Activated CD8-positive, alpha-beta T cell treated with anti-CD3 and anti-CD28 coated beads for 36 hours (primary cell): Measurements from ENCODE around the gene ACTR1A. TPM values are rescaled to one million over a fixed set of nuclear protein-coding genes. Genes with fewer than 3 reads are reported as not detected.

ENCODE experiments used
- ATAC-seq: fragments of 200-7000 bp; cut with Tn5 transposase; one replicate; pipeline ENCODE4 v1.10.0; 2021; ENCODE audit warnings: mild to moderate bottlenecking, moderate library complexity
- CTCF ChIA-PET: fragments of 350-600 bp; sonication (Branson Sonifier 250); formaldehyde crosslinking; loops from one replicate; lab custom pipeline; 2021; ENCODE audit warnings: antibody characterized with exemption; lab: Charles Lee
- POLR2A ChIA-PET: fragments of 350-600 bp; sonication (Branson Sonifier 250); formaldehyde crosslinking; loops from one replicate; lab custom pipeline; 2021; ENCODE audit warnings: antibody characterized with exemption; lab: Charles Lee
- DNase-seq: peaks from one replicate; pipeline ENCODE4 v3.0.0-alpha.2; 2020
- H3K27ac Mint-ChIP-seq: one replicate; pipeline ENCODE4 v1.8.0; 2021; ENCODE audit warnings: mild to moderate bottlenecking, mixed read lengths
- H3K27me3 Mint-ChIP-seq: one replicate; pipeline ENCODE4 v1.8.0; 2021; ENCODE audit warnings: mixed read lengths
- H3K36me3 Mint-ChIP-seq: one replicate; pipeline ENCODE4 v1.8.0; 2021; ENCODE audit warnings: low read depth, mixed read lengths
- H3K4me1 Mint-ChIP-seq: one replicate; pipeline ENCODE4 v1.8.0; 2021; ENCODE audit warnings: low read depth, mixed read lengths
- H3K4me3 Mint-ChIP-seq: one replicate; pipeline ENCODE4 v1.8.0; 2021; ENCODE audit warnings: mild to moderate bottlenecking, moderate library complexity, mixed read lengths
- H3K9me3 Mint-ChIP-seq: one replicate; pipeline ENCODE4 v1.8.0; 2021; ENCODE audit warnings: mixed read lengths
- intact Hi-C: fragments of 100-400 bp; cut with micrococcal nuclease; formaldehyde crosslinking; loops from one replicate; pipeline ENCODE4 v1.10.0; 2022
- total RNA-seq, 2 experiments: library from RNA; stranded (reverse); gene quantifications; one replicate each; pipeline ENCODE4 v1.2.3, GENCODE V29; 2021
- TF ChIP-seq, protein P1 (sequence below): fragments of 200-600 bp; IDR thresholded peaks from one replicate; pipeline ENCODE4 v1.8.0; 2022; ENCODE audit warnings: antibody characterized with exemption, mild to moderate bottlenecking

The ACTR1A gene
- total RNA-seq, 2 experiments from 2014 or later, result 47.1 to 51.3 TPM

DNA sequence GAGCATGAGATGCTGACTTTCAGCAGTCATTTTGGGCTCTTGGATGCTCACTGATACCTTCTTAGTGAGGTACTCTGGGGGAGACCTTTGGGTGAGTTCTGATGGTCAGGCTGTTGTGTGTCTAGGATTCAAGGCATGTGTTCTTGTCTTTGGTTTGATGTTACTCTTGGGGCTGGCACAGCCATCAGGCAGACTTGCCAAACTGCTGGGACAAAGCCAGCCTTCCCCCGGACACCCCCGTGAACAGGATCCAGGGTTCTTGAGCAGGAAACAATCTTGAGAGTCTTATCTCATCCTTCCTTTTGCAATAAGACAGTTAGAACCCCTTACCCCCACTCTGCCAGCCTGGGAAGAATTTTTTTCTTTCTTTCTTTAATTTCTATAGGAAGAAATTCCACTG lies 43.5 kb upstream of the ACTR1A start:
- CTCF ChIA-PET, result interaction anchor here (1.1 kb wide), 1 partner anchor 50 kb away, joined by 3 read pairs; no protein-coding TSS in a partner anchor
- DNase-seq, result no peak
- Mint-ChIP-seq H3K27me3 (no peaks in the 10 kb centered on the region), H3K4me1 (peaks cover 8% of the 10 kb centered on the region), H3K9me3 (no peaks in the 10 kb centered on the region), H3K36me3 (peaks cover 4% of the 10 kb centered on the region), H3K4me3 (no peak overlapping the region), H3K27ac (no peak overlapping the region)
- ATAC-seq, result no peak
- intact Hi-C loops, result no loop called here
- POLR2A ChIA-PET, result no interaction called here
- TF ChIP-seq, protein P1, sequence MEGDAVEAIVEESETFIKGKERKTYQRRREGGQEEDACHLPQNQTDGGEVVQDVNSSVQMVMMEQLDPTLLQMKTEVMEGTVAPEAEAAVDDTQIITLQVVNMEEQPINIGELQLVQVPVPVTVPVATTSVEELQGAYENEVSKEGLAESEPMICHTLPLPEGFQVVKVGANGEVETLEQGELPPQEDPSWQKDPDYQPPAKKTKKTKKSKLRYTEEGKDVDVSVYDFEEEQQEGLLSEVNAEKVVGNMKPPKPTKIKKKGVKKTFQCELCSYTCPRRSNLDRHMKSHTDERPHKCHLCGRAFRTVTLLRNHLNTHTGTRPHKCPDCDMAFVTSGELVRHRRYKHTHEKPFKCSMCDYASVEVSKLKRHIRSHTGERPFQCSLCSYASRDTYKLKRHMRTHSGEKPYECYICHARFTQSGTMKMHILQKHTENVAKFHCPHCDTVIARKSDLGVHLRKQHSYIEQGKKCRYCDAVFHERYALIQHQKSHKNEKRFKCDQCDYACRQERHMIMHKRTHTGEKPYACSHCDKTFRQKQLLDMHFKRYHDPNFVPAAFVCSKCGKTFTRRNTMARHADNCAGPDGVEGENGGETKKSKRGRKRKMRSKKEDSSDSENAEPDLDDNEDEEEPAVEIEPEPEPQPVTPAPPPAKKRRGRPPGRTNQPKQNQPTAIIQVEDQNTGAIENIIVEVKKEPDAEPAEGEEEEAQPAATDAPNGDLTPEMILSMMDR, result no peak

DNA sequence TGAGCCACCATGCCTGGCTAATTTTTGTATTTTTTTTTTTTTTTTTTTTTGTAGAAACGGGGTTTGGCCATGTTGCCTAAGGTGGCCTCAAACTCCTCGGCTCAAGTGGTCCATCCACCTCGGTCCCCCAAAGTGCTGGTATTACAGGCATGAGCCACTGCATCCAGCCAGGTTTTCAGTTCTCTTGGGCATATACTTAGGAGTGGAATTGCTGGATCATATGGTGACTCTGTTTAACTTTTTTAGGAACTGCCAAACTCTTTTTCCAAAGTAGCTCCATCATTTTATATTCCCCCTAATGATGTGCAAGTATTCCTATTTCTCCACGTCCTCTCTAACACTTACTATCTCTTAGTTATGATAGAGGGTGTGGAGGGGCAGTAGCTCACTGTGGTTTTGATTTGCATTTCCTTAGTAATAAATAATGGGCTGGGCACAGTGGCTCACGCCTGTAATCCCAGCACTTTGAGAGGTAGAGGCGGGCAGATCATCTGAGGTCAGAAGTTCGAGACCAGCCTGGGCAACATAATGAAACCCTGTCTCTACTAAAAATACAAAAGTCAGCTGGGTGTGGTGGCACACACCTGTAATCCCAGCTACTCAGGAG lies 42.9 kb upstream of the ACTR1A start:
- TF ChIP-seq, protein P1, result no peak
- H3K27me3 Mint-ChIP-seq, result no peaks in the 10 kb centered on the region
- H3K4me3 Mint-ChIP-seq, result no peak overlapping the region
- ChIA-PET CTCF (interaction anchor here (1.1 kb wide), 1 partner anchor 51 kb away, joined by 3 read pairs; no protein-coding TSS in a partner anchor), POLR2A (no interaction called here)
- intact Hi-C loops, result no loop called here
- ATAC-seq (no peak), DNase-seq (no peak)
- H3K9me3 Mint-ChIP-seq, result no peaks in the 10 kb centered on the region
- peaks cover 10% of the 10 kb centered on the region for H3K4me1 Mint-ChIP-seq
- H3K36me3 Mint-ChIP-seq, result peaks cover 2% of the 10 kb centered on the region
- H3K27ac Mint-ChIP-seq, result no peak overlapping the region

DNA sequence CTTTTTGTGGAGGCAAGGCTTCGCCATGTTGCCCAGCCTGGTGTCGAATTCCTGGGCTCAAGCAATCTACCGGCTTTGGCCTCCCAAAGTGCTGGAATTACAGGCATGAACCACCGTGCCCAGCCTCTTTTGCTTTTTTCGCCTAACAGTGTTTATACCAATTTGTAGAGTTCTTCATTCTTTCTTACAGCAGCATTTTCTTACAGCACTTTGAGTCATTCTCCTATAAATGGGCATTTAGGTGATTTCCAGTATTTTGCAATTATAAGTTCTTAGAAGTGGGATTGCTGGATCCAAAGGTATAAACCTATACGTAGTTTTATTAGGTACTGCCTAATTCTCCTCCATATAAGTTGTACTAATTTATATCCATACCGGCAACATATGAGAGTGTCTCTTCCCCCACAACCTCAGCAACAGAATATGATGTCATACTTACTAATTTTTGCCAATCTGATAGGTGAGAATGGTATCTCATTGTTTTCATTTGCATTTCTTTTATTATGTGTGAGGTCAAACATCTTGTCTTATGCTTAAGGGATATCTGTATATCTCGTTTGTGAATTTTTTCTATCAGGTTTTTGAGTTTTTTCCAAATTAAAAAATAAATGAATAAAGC lies 40.4 kb upstream of the ACTR1A start:
- H3K4me3 Mint-ChIP-seq, result no peak overlapping the region
- no peaks in the 10 kb centered on the region for H3K9me3 Mint-ChIP-seq
- POLR2A ChIA-PET, result interaction anchor here (1.0 kb wide), 1 partner anchor 20 kb away, joined by 3 read pairs; no protein-coding TSS in a partner anchor
- no peaks in the 10 kb centered on the region for H3K36me3 Mint-ChIP-seq
- TF ChIP-seq, protein P1, result no peak
- intact Hi-C loops, result no loop called here
- no peak overlapping the region for H3K27ac Mint-ChIP-seq
- ATAC-seq (no peak), DNase-seq (no peak)
- CTCF ChIA-PET, result no interaction called here
- H3K27me3 Mint-ChIP-seq, result no peaks in the 10 kb centered on the region
- H3K4me1 Mint-ChIP-seq, result peaks cover 14% of the 10 kb centered on the region

DNA sequence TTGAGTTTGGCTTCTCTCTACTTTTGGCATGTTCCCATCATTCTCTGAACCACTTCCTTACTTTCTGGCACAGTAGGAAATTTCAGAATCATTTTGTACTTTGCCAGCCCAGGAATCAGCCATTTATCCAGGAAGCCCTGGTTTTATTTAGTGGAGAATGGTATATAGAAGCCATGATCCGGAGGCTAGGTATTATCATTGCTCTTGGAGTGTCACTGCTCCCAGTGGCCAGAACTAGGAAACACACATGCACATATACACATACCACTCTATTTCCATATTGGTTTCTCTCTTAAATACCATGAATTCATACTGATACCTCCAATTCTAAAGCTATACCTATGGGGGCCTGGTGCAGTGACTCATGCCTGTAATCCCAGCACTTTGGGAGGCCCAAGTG lies 37.5 kb upstream of the ACTR1A start:
- CTCF ChIA-PET, result interaction anchor here (1.0 to 1.5 kb wide), 4 partner anchors 10 to 44 kb away, joined by 3 to 8 read pairs (median 4); partner anchors contain the start of gene SUFU
- Mint-ChIP-seq H3K4me3 (no peak overlapping the region), H3K27ac (no peak overlapping the region), H3K9me3 (no peaks in the 10 kb centered on the region), H3K36me3 (no peaks in the 10 kb centered on the region), H3K4me1 (peaks cover 21% of the 10 kb centered on the region), H3K27me3 (no peaks in the 10 kb centered on the region)
- peak; percentile 96 for ATAC-seq
- TF ChIP-seq, protein P1, result peak; percentile 46
- DNase-seq, result peak; percentile 39
- intact Hi-C loops, result no loop called here
- POLR2A ChIA-PET, result no interaction called here

DNA sequence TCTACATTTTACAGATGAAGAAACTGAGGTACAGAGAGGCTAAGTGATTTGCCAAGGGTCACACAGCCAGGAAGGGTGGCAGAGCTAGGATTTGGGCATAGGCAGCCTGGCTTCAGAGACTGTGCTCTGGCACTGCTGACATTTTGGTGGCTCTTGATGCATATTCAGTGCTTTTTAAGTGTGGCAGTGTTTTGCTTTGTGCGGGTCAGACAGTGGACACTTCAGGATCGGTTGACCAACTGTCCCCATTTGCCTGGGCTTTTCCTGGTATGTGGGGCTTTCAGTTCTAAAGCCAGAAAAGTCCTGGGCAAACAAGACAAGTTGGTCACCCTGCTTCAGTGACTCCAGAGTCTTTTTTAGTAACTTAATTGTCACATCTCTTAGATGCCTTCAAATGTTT lies 36.3 kb upstream of the ACTR1A start:
- CTCF ChIA-PET, result no interaction called here
- Mint-ChIP-seq H3K27ac (no peak overlapping the region), H3K4me1 (peaks cover 21% of the 10 kb centered on the region)

More for the DNA sequence above, 36.3 kb upstream of the ACTR1A start:
- TF ChIP-seq, protein P1, result no peak
- no peaks in the 10 kb centered on the region for H3K9me3 Mint-ChIP-seq
- no peak overlapping the region for H3K4me3 Mint-ChIP-seq
- ATAC-seq (no peak), DNase-seq (no peak)
- intact Hi-C loops, result no loop called here
- POLR2A ChIA-PET, result no interaction called here
- H3K36me3 Mint-ChIP-seq, result no peaks in the 10 kb centered on the region
- H3K27me3 Mint-ChIP-seq, result no peaks in the 10 kb centered on the region
